Esophagus (tissue), 2 donors: ENCODE results near the gene HMGCS2. TPM values are rescaled to one million over a fixed set of nuclear protein-coding genes. Genes with fewer than 3 reads are reported as not detected.

Source experiments
- H3K27ac ChIP-seq, 2 donors: one replicate each; pipeline ENCODE4 v1.5.1; 2013; ENCODE audit warnings: low read depth in 2 of 2, mild to moderate bottlenecking in 2 of 2, inconsistent platforms in 1 of 2, low read length in 1 of 2, moderate library complexity in 1 of 2
- H3K27me3 ChIP-seq, 2 donors: one replicate each; pipeline ENCODE4 v1.6.1; 2013; ENCODE audit warnings: low read length in 2 of 2, control low read depth in 1 of 2, mild to moderate bottlenecking in 1 of 2; ENCODE audit not compliant: insufficient read depth in 2 of 2, control insufficient read depth in 1 of 2
- H3K36me3 ChIP-seq, 2 donors: one replicate each; pipeline ENCODE4 v1.6.1; 2013; ENCODE audit warnings: low read length in 1 of 2; ENCODE audit not compliant: control insufficient read depth in 2 of 2, insufficient read depth in 2 of 2
- H3K4me1 ChIP-seq, 2 donors: one replicate each; pipeline ENCODE4 v1.6.1; 2013; ENCODE audit warnings: low read length in 1 of 2; ENCODE audit not compliant: control insufficient read depth in 2 of 2, insufficient read depth in 2 of 2
- H3K4me3 ChIP-seq, 2 donors: one replicate each; pipeline ENCODE4 v1.5.1; 2013; ENCODE audit warnings: low read length in 2 of 2, mild to moderate bottlenecking in 2 of 2, low read depth in 1 of 2, moderate library complexity in 1 of 2
- H3K9me3 ChIP-seq, 2 donors: one replicate each; pipeline ENCODE4 v1.6.1; 2013; ENCODE audit warnings: mild to moderate bottlenecking in 2 of 2, low read depth in 1 of 2, low read length in 1 of 2, moderate library complexity in 1 of 2; ENCODE audit not compliant: control insufficient read depth in 2 of 2, insufficient read depth in 1 of 2
- WGBS, 2 donors: extraction: QIAGEN DNeasy Blood & Tissue Kit; methylation state at CpG; one replicate each; pipeline ENCODE4 v1.1.7; 2013; 5-methylcytosine and 5-hydroxymethylcytosine counted together
- polyA plus RNA-seq, 2 donors: library from polyadenylated mRNA; stranded (reverse); fragments of 200-250 nt; gene quantifications; one replicate each; pipeline ENCODE4 v1.2.3, GENCODE V29; 2013
- donor health status: healthy with polysubstance abuse.
- donor health status: Bipolar disorder and iron deficiency.

The HMGCS2 gene
- polyA plus RNA-seq, 2 donors, result 1.3 to 5.8 TPM

DNA sequence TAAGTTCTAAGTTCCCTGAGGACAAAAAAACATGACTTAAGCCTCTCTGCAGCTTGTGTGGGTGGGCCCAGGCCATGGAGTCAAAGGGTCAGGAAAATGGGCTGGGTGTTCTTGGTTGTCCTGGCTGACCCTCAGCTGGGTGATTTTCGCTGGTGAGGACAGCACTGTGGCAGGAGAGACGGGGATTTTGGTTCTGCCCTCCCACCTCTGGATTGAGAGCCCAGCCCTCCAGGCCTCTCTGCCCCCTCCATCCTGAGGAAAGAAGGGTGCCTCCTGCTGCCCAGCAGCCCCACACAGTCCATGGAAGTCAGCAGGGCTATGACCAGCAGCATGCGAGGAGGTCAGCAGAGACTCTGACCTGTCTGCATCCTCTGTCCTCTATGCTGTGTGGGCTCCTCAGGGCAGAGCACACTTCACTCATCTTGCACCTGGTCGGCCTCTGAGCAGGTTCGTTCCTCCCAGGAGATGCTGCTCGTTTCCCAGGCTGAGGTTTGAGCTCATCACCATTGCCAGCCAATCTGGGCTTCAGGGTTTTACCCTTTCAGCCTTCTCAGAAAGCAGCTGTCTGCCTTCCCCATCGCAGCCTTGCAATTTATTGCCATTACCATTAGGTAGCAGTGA is 30.5 kb downstream of the HMGCS2 start:
- Histone ChIP-seq H3K36me3 (peaks cover 4 to 18% of the 10 kb centered on the region in 2 donors), H3K4me3 (no peak overlapping the region), H3K9me3 (no peaks in the 10 kb centered on the region), H3K27ac (no peak overlapping the region), H3K27me3 (no peaks in the 10 kb centered on the region), H3K4me1 (peaks cover 0 to 9% of the 10 kb centered on the region in 2 donors)
- 67 to 77% methylated on average over 7 of the region's 7 CpGs for WGBS, 2 donors

DNA sequence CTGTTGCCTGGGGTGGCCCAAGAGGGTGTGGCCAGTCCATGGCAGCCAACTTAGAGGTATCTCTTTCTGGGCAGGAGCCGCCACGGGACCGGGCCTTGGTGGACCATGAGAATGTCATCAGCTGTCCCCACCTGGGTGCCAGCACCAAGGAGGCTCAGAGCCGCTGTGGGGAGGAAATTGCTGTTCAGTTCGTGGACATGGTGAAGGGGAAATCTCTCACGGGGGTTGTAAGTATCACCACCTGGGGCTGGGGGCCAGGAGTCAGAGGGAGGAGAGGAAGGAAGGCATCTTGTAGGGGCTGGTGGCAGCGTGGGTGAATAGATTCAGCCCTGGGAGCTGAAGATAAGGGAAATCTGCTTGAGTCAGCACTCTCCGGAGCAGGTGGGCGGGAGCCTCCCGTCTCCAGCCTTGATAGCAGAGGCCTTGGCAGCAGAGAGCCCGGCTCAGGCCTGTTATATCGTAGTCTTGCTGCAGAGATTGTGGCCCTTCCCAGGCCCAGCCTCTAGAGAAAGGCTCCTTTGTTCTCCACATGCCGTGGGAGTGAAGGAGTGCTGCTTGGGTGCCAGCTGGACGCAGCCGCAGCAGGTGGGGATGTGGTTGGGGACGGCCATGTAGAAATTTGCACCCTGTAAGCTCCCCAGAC is 31.5 kb downstream of the HMGCS2 start:
- 60 to 70% methylated on average over 16 of the region's 16 CpGs for WGBS, 2 donors
- Histone ChIP-seq H3K36me3 (peaks cover 4 to 20% of the 10 kb centered on the region in 2 donors), H3K4me1 (no peaks in the 10 kb centered on the region), H3K27me3 (no peaks in the 10 kb centered on the region), H3K27ac (no peak overlapping the region), H3K4me3 (no peak overlapping the region), H3K9me3 (no peaks in the 10 kb centered on the region)

DNA sequence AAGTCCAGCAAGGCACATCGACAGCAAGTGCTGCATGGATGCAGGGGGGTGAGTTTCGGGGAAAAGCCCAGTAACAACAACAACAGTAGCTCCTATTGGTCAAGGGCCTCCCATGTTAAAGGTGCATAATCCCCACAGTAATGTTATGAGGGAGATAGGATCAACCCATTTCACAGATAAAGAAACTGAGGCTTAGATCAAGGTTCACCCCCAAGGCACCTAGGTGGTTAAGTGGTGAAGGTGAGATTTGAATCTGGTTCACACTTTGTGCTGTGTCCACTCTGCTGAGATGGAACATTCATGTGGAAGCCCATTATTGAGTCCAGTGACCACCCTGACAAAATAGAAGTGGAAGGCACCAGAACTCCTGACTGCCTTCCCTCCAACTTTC is 32.1 kb downstream of the HMGCS2 start:
- Histone ChIP-seq H3K36me3 (peaks cover 4 to 20% of the 10 kb centered on the region in 2 donors), H3K27me3 (no peaks in the 10 kb centered on the region), H3K4me3 (no peak overlapping the region), H3K9me3 (no peaks in the 10 kb centered on the region), H3K4me1 (no peaks in the 10 kb centered on the region), H3K27ac (no peak overlapping the region)
- WGBS, 2 donors, result 93 to 95% methylated on average over 2 of the region's 2 CpGs

DNA sequence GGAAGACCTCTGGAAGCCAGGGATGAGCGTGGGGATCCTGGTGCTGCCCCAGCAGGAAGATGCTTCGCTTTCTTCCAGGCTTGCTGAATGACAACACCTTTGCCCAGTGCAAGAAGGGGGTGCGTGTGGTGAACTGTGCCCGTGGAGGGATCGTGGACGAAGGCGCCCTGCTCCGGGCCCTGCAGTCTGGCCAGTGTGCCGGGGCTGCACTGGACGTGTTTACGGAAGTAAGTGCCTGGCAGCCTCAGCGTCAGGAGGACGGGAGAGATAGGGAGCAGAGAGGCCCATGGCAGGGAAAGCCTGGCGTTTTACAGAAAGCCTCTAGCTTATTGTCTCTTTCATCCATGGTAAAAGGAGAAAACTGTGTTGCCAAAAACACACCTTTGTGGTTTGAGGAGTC is 33.5 kb downstream of the HMGCS2 start:
- WGBS, 2 donors, result 83 to 94% methylated on average over 14 of the region's 14 CpGs
- H3K27ac ChIP-seq, result no peak overlapping the region
- no peaks in the 10 kb centered on the region for H3K27me3 ChIP-seq
- no peaks in the 10 kb centered on the region for H3K9me3 ChIP-seq
- H3K4me1 ChIP-seq, result no peaks in the 10 kb centered on the region
- H3K4me3 ChIP-seq, result no peak overlapping the region
- H3K36me3 ChIP-seq, result peaks cover 2 to 18% of the 10 kb centered on the region in 2 donors

DNA sequence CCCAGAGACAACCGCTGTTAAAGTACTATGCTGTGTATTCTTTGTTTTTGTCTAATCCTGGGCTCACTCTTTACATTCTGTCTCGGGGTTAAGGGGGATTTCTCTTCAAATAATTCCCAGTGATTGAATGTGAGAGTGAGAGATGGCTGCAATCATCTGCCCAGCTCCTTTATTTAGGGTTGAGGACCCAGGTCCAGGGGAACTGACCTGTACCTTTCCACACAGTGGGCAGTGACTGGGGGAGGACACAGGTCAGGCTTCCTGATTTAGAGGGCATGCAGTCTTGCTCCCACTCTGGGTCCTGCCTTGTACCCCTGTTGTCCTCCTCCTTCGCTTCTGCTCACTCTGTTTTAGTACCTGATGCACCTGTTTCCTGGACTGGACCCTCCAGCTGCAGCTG is 35.0 kb downstream of the HMGCS2 start:
- no peaks in the 10 kb centered on the region for H3K27me3 ChIP-seq
- WGBS, 2 donors, result 91 to 93% methylated on average over 3 of the region's 3 CpGs
- no peaks in the 10 kb centered on the region for H3K4me1 ChIP-seq
- no peak overlapping the region for H3K4me3 ChIP-seq
- no peak overlapping the region for H3K27ac ChIP-seq
- peaks cover 0 to 20% of the 10 kb centered on the region in 2 donors for H3K36me3 ChIP-seq
- no peaks in the 10 kb centered on the region for H3K9me3 ChIP-seq

DNA sequence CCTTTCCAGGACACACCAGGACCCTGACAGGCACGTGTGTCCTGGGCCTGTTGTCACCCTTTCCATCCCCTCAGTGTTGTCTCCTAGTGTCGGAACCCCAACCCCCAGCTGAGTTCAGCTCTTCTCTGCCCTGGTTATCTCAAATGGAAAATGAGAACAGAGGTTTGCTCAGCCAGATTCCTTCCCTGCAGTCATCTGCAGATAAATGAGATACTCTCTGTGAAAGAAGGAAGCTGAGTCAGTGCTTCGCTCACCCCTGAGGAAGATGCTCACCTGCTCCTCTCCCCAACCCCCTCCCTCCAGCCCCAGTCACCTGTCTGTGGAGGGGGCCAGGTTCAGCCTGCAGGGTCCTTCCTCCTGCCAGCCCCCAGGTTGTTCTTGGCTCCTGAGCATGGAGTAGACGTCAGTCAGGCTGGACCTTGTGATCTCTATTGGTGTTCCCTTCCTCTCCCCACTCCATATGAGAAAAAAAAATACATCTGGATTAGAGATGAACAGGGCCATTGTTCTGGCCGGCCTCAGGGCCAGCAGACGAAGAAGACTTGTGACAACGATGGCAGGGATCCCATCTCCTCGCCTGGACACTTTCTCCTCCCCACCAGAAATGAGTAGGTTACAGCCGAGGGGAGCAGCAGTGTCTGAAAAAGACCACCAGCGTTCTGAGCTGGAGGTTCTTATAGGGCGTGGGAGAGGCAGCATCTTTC is 36.1 kb downstream of the HMGCS2 start:
- Histone ChIP-seq H3K27ac (no peak overlapping the region), H3K36me3 (peaks cover 0 to 17% of the 10 kb centered on the region in 2 donors), H3K4me3 (no peak overlapping the region), H3K9me3 (no peaks in the 10 kb centered on the region), H3K27me3 (no peaks in the 10 kb centered on the region), H3K4me1 (no peaks in the 10 kb centered on the region)
- 75% methylated on average over 11 of the region's 11 CpGs for WGBS, 2 donors

DNA sequence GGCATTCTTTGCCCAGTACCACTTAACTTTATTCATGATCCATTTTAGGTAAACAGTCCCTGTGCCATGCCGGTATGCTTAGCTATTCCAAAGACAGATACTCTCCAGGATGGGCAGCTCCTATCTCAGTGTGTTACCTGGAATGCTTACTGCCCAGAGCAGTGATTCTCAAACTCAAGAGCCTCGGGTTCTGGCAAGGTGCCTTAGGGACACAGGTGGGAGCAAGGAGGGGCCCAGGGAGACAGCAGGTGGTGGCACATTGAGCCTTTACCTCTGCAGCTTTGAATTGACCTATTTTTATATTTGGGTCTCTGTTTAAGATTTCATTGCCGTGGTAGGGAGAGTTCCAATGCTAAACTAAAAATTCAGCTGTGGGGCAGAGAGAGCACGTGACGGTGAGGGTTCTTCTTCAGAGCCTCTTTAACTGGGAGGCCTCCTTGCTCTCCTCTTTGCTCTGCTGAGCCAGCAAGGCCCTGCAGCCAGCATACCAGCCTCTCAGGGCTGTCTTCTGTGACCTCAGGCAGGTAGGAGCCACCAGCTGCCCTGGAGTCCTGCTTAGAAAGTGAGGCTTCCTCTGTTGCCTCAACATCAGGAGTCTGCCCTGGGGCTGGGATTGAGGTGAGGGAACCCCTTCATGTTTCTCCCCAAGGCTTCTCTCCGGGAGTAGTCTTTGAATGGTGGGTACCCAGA is 36.8 kb downstream of the HMGCS2 start:
- no peak overlapping the region for H3K4me3 ChIP-seq
- 85 to 86% methylated on average over 6 of the region's 6 CpGs for WGBS, 2 donors
- no peak overlapping the region for H3K27ac ChIP-seq
- H3K9me3 ChIP-seq, result no peaks in the 10 kb centered on the region
- H3K36me3 ChIP-seq, result peaks cover 0 to 13% of the 10 kb centered on the region in 2 donors
- no peaks in the 10 kb centered on the region for H3K4me1 ChIP-seq
- H3K27me3 ChIP-seq, result no peaks in the 10 kb centered on the region

DNA sequence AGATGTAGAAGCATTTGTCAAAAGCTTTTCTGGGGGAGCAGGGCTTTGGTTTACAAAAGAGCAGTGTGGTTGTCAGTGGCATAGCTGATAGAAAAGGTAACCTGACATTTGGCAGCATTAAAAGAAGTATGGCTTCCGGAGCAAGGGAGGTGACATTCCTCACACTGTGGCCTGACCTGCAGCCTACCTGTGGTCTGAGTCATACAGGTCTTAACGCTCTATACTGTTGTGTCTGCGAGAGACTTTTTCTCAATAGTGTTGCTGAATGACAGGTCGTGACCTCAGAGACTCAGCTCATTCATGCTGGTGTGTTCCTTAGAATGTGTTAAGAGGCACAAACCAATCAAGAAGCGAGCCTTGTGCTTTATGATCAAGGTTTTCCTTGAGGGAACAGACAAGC is 37.6 kb downstream of the HMGCS2 start:
- WGBS, 2 donors, result 73 to 81% methylated on average over 5 of the region's 5 CpGs
- H3K36me3 ChIP-seq, result peaks cover 3 to 14% of the 10 kb centered on the region in 2 donors
- no peak overlapping the region for H3K27ac ChIP-seq

DNA sequence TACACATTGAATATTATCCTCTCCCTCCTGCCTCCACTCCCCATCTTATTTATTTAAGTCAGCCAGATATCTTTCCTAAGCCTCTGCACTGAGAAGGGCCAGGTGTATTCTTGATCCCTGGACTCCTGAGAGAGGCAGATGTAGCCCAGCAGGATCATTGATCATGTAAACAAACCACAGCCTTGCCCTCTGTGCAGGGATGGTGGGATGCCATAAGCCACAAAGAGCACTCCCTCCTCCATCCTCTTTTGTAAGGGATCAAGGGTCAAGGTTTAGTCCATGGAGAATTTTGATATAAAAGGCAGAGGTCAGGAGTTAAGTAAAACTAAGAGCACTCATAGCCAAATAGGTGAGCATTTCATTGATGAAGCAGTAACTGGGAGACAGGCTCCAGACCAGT is 39.7 kb downstream of the HMGCS2 start:
- Histone ChIP-seq H3K27me3 (no peaks in the 10 kb centered on the region), H3K4me3 (no peak overlapping the region), H3K27ac (no peak overlapping the region), H3K9me3 (no peaks in the 10 kb centered on the region), H3K36me3 (peaks cover 10 to 14% of the 10 kb centered on the region in 2 donors), H3K4me1 (no peaks in the 10 kb centered on the region)

More for the DNA sequence above, 37.6 kb downstream of the HMGCS2 start:
- H3K4me3 ChIP-seq, result no peak overlapping the region
- no peaks in the 10 kb centered on the region for H3K4me1 ChIP-seq
- no peaks in the 10 kb centered on the region for H3K27me3 ChIP-seq
- H3K9me3 ChIP-seq, result no peaks in the 10 kb centered on the region
